Choroid plexus epithelial cell (primary cell): ENCODE results near the gene SLC25A44.
A peak's percentile ranks its signal among the peaks of the same experiment; 100 is the strongest.

ENCODE experiments used
- DNase-seq: peaks from one replicate; pipeline ENCODE4 v3.0.0-alpha.2; 2010; ENCODE audit warnings: low read depth
- H3K4me3 ChIP-seq: 2 replicates; pipeline ENCODE4 v1.5.1; 2011; ENCODE audit warnings: low read depth, mild to moderate bottlenecking, control low read depth, low read length, moderate library complexity
- CTCF ChIP-seq: conservative IDR thresholded peaks from 2 replicates; pipeline ENCODE4 v1.5.1; 2011; ENCODE audit warnings: low read depth, mild to moderate bottlenecking, control low read depth, inconsistent platforms, low read length, moderate library complexity

The SLC25A44 gene

DNA sequence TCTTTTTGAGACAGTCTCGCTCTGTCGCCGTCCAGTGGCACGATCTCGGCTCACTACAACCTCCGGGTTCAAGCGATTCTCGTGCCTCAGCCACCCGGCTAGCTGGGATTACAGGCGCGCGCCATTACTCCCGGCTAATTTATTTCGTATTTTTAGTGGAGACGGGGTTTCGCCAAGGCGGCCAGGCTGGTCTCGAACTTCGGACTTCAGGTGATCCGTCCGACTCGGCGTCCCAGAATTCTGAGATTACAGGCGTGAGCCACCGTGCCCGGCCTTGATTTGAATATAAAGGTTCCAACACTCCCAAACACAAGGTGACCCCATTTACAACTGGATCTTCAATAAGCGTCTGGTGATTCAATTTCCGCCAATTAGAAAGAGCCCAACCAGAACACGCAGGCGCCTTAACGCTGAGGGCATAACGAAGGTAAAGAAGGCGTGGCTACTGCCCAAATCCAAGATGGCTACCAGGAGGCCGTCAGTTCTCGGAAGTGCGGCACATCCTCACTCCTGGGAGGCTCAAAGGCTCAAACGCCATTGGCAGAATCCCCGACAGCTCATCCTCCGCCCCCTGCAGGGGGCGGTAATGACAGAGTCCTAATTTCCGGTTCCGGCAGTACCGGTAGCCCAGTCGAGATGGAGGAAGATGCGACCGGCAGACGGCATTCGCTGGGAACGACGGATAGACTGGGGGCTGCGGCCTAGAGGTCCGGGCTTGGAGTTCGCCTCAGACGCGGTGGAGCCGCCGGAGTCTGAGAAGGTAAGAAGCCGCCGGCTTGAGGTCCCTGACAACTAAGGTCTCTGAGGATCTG lies at the start of gene SLC25A44:
Gene SLC25A44 (plus strand): TSS at position 617 of the 812 bp plus-strand sequence. CDS start 5,744 bp downstream, outside the sequence.
- H3K4me3 ChIP-seq, result peak within 1 kb of the TSS; percentile 96
- TF ChIP-seq CTCF, result peak; percentile 66
- DNase-seq, result peak; percentile 100

GRCh38 chr1:156144742-156145141 lies 49.2 kb upstream of the SLC25A44 start:
- TF ChIP-seq CTCF, result no peak

GRCh38 chr1:156145650-156146019 lies 48.3 kb upstream of the SLC25A44 start:
- H3K4me3 ChIP-seq, result no peak overlapping the region
- DNase-seq, result no peak
- TF ChIP-seq CTCF, result no peak

More at GRCh38 chr1:156144742-156145141, 49.2 kb upstream of the SLC25A44 start:
- H3K4me3 ChIP-seq, result no peak overlapping the region
- no peak for DNase-seq

GRCh38 chr1:156146020-156146768 lies 47.7 kb upstream of the SLC25A44 start:
- H3K4me3 ChIP-seq, result peak overlapping the region; percentile 33
- DNase-seq, result peak; percentile 93
- peak; percentile 74 for TF ChIP-seq CTCF

DNA sequence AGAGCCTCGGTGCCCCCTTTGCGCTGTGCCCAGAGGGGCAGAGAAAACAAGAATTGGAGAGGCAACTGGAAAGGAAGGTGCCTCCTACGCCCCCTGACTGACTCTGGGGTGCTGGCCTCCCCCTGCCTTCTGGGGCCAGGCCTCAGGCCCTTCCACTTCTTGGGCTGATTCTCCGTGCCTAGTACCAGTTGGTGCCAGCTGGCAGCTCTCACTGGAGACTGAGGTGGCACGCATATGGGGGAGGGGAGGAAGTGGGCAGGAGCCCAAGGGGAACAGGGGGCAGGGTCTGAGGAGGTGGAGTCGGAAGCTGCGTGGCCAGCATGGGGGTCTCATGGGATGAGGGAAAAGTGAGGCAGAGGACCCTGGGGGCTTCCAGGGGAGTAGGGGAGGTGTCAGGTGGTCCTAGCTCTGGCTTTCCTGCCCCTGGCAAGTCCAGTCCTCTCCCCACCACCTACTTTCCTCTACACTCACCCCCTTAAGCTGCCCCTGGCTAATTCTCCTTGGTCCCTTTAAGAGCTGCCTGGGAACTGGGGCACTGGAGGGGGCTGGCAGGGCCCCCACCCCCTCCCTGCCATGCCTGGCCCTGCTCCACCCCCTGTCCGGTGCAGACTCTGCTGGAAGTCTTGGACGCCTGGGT lies 47.0 kb upstream of the SLC25A44 start:
- no peak overlapping the region for H3K4me3 ChIP-seq
- TF ChIP-seq CTCF, result no peak
- no peak for DNase-seq

GRCh38 chr1:156148216-156148615 lies 45.7 kb upstream of the SLC25A44 start:
- no peak overlapping the region for H3K4me3 ChIP-seq
- DNase-seq, result no peak
- no peak for TF ChIP-seq CTCF
